GM21619 (cell line): ENCODE measurements around the gene NBEA.
"Not testable (repeated sequence)": the region's sequence is repeated elsewhere in the genome, so short reads cannot be mapped to it uniquely, and the experiment has no call there.

Source experiments
- ATAC-seq: cut with Tn5 transposase; IDR thresholded peaks from one replicate; pipeline ENCODE4 v1.9.1; 2021; ENCODE audit not compliant: unreplicated experiment

The NBEA gene

GRCh38 chr13:34951528-34951927, 9.5 kb downstream of the NBEA start:
- no peak for ATAC-seq

GRCh38 chr13:34959489-34959888, 17.4 kb downstream of the NBEA start:
- ATAC-seq = no peak

- ATAC-seq = no peak
Measured at GRCh38 chr13:34964558-34964957, 22.5 kb downstream of the NBEA start.

GRCh38 chr13:34967851-34968562, 25.9 kb downstream of the NBEA start:
- no peak for ATAC-seq

- ATAC-seq = not testable (repeated sequence)
Measured at GRCh38 chr13:34969539-34969938, 27.5 kb downstream of the NBEA start.

- no peak for ATAC-seq
Measured at GRCh38 chr13:34970961-34971360, 28.9 kb downstream of the NBEA start.

GRCh38 chr13:34971473-34971872, 29.4 kb downstream of the NBEA start:
- no peak for ATAC-seq

GRCh38 chr13:34985199-34985598, 43.1 kb downstream of the NBEA start:
- not testable (repeated sequence) for ATAC-seq

- ATAC-seq = no peak
Measured at GRCh38 chr13:34988330-34988791, 46.3 kb downstream of the NBEA start.

GRCh38 chr13:34990399-34991214, 48.5 kb downstream of the NBEA start:
- ATAC-seq = no peak

GRCh38 chr13:34993470-34993869, 51.4 kb downstream of the NBEA start:
- ATAC-seq = no peak

- not testable (repeated sequence) for ATAC-seq
Measured at GRCh38 chr13:35003734-35004133, 61.7 kb downstream of the NBEA start.

- ATAC-seq = no peak
Measured at GRCh38 chr13:35005051-35005450, 63.0 kb downstream of the NBEA start.

GRCh38 chr13:35014606-35015213, 72.6 kb downstream of the NBEA start:
- no peak for ATAC-seq

- no peak for ATAC-seq
Measured at GRCh38 chr13:35016362-35017112, 74.5 kb downstream of the NBEA start.

- no peak for ATAC-seq
Measured at GRCh38 chr13:35025314-35025713, 83.2 kb downstream of the NBEA start.

GRCh38 chr13:35028338-35028867, 86.3 kb downstream of the NBEA start:
- ATAC-seq = no peak

- ATAC-seq = no peak
Measured at GRCh38 chr13:35039012-35039411, 96.9 kb downstream of the NBEA start.

GRCh38 chr13:35046587-35046986, 104.5 kb downstream of the NBEA start:
- no peak for ATAC-seq

GRCh38 chr13:35055705-35056104, 113.6 kb downstream of the NBEA start:
- ATAC-seq = no peak

GRCh38 chr13:35057858-35058257, 115.8 kb downstream of the NBEA start:
- no peak for ATAC-seq
